Spleen (tissue), 11 donors: ENCODE results near the gene A4GALT. TPM values are rescaled to one million over a fixed set of nuclear protein-coding genes. Genes with fewer than 3 reads are reported as not detected.

Experiments used
- DNase-seq: peaks from one replicate; pipeline ENCODE4 v3.0.0-alpha.2; 2020
- H3K27ac ChIP-seq, 8 donors: fragments of 200-600 bp; sonication (generic) in 7 of 8; 1 replicate in 4 of 8; 2 replicates in 4 of 8; pipeline versions ENCODE4 v1.5.0 to v1.8.0; 2016 to 2021; ENCODE audit warnings: inconsistent platforms in 4 of 8, mild to moderate bottlenecking in 4 of 8, moderate library complexity in 1 of 8
- H3K27me3 ChIP-seq, 7 donors: fragments of 200-600 bp; sonication (generic) in 6 of 7; replicated peaks in 1 of 7; 1 replicate in 4 of 7; 2 replicates in 3 of 7; pipeline versions ENCODE4 v1.5.0 to v1.8.0; 2016 to 2021; ENCODE audit warnings: inconsistent platforms in 3 of 7, mild to moderate bottlenecking in 1 of 7
- H3K36me3 ChIP-seq, 6 donors: fragments of 200-600 bp; sonication (generic) in 5 of 6; 1 replicate in 4 of 6; 2 replicates in 2 of 6; pipeline versions ENCODE4 v1.5.0 to v1.8.0; 2016 to 2021; ENCODE audit warnings: inconsistent platforms in 2 of 6
- H3K4me1 ChIP-seq, 6 donors: fragments of 200-600 bp; sonication (generic) in 5 of 6; 1 replicate in 3 of 6; 2 replicates in 3 of 6; pipeline versions ENCODE4 v1.5.0 to v1.8.0; 2016 to 2021; ENCODE audit warnings: inconsistent platforms in 3 of 6
- H3K4me3 ChIP-seq, 8 donors: fragments of 200-600 bp; sonication (generic) in 7 of 8; 1 replicate in 4 of 8; 2 replicates in 4 of 8; pipeline versions ENCODE4 v1.5.0 to v1.8.0; 2016 to 2021; ENCODE audit warnings: inconsistent platforms in 4 of 8, mild to moderate bottlenecking in 4 of 8, moderate library complexity in 2 of 8
- H3K9me3 ChIP-seq, 8 donors: fragments of 200-600 bp; sonication (generic) in 7 of 8; 1 replicate in 4 of 8; 2 replicates in 4 of 8; pipeline versions ENCODE4 v1.5.0 to v1.8.0; 2016 to 2021; ENCODE audit warnings: inconsistent platforms in 4 of 8
- POLR2A ChIP-seq, 3 donors: fragments of 450-650 bp; IDR thresholded peaks; one replicate each; pipeline ENCODE4 v1.5.1; 2017; ENCODE audit warnings: antibody characterized with exemption in 3 of 3, mild to moderate bottlenecking in 1 of 3
- POLR2AphosphoS5 ChIP-seq, 3 donors: sonication (generic); formaldehyde crosslinking; IDR thresholded peaks; one replicate each; pipeline ENCODE4 v1.5.1; 2017; ENCODE audit warnings: antibody characterized with exemption in 3 of 3
- WGBS, 5 donors: extraction: QIAGEN DNeasy Blood & Tissue Kit in 3 of 5; methylation state at CpG; one replicate each; pipeline versions ENCODE4 v1.1.5 to v1.1.7; 2013 to 2018; 5-methylcytosine and 5-hydroxymethylcytosine counted together
- intact Hi-C: fragments of 100-400 bp; cut with DNase I; formaldehyde crosslinking; loops from one replicate; pipeline ENCODE4 v1.15.0; 2023; ENCODE audit warnings: low total_unique reads
- polyA plus RNA-seq, 3 donors: library from polyadenylated mRNA; stranded (reverse); fragments of 200-250 nt; gene quantifications; one replicate each; pipeline ENCODE4 v1.2.1, GENCODE V29; 2013
- total RNA-seq, 7 donors: library from RNA; depleted of rRNA in 3 of 7; stranded (reverse); fragments of >200 nt in 3 of 7; fragmentation: NEBNext Ultra II Directional in 4 of 7; extraction: Animal tissue kit (Norgen Biotek cat#: 25700) in 4 of 7; gene quantifications; one replicate each; pipeline versions ENCODE4 v1.1.0 to v1.2.1, GENCODE V29; 2016 to 2021
- TF ChIP-seq, protein P1 (sequence below), 11 experiments: fragments of 200-600 bp in 7 of 11; fragments of 450-650 bp in 4 of 11; sonication (generic) in 4 of 11; IDR thresholded peaks in 8 of 11; conservative IDR thresholded peaks in 3 of 11; 1 replicate in 7 of 11; 2 replicates in 4 of 11; pipeline versions ENCODE4 v1.4.0 to v1.8.0; 2016 to 2021; ENCODE audit warnings: antibody characterized with exemption in 11 of 11, inconsistent platforms in 4 of 11, mild to moderate bottlenecking in 1 of 11
- donor health status: healthy with polysubstance abuse.
- donor health status: DM: no; HTN: no; CAD: no; lungs with moderate emphysema.
- donor health status: DM: no; HTN: no; CAD: no.
- donor health status: Bipolar disorder and iron deficiency.
- donor health status: healthy.
- donor health status: DM: no; HTN: no; CAD: no.
- donor health status: DM: yes; HTN: yes; CAD: no.

Gene A4GALT
- total and polyA plus RNA-seq, 10 donors: 7.3 to 45.2 (median 20.8) TPM

- Histone ChIP-seq H3K36me3 (no peaks in the 10 kb centered on the region), H3K27me3 (no peaks in the 10 kb centered on the region), H3K9me3 (no peaks in the 10 kb centered on the region), H3K4me1 (peaks cover 0 to 41% (median 13%) of the 10 kb centered on the region in 6 donors), H3K27ac (no peak overlapping the region), H3K4me3 (no peak overlapping the region)
- TF ChIP-seq, protein P1, sequence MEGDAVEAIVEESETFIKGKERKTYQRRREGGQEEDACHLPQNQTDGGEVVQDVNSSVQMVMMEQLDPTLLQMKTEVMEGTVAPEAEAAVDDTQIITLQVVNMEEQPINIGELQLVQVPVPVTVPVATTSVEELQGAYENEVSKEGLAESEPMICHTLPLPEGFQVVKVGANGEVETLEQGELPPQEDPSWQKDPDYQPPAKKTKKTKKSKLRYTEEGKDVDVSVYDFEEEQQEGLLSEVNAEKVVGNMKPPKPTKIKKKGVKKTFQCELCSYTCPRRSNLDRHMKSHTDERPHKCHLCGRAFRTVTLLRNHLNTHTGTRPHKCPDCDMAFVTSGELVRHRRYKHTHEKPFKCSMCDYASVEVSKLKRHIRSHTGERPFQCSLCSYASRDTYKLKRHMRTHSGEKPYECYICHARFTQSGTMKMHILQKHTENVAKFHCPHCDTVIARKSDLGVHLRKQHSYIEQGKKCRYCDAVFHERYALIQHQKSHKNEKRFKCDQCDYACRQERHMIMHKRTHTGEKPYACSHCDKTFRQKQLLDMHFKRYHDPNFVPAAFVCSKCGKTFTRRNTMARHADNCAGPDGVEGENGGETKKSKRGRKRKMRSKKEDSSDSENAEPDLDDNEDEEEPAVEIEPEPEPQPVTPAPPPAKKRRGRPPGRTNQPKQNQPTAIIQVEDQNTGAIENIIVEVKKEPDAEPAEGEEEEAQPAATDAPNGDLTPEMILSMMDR (IDR thresholded peaks at IDR 0.05 in 8 of 11, conservative IDR thresholded peaks at IDR 0.05 in 3 of 11): no peak
- TF ChIP-seq POLR2AphosphoS5 (IDR thresholded peaks at IDR 0.05) (no peak), POLR2A (IDR thresholded peaks at IDR 0.05) (no peak)
- 77 to 89% (median 82%) methylated on average over 4 of the region's 4 CpGs for WGBS, 5 donors
- no peak for DNase-seq
- intact Hi-C loops: no loop called here
Observed at GRCh38 chr22:42653999-42654398, 66.7 kb downstream of the A4GALT start.

GRCh38 chr22:42651134-42651533 is 69.5 kb downstream of the A4GALT start:
- intact Hi-C loops: no loop called here
- Histone ChIP-seq H3K36me3 (peaks cover 0 to 4% (median 0%) of the 10 kb centered on the region in 6 donors), H3K27ac (no peak overlapping the region), H3K27me3 (no peaks in the 10 kb centered on the region), H3K4me1 (peaks cover 19 to 52% (median 35%) of the 10 kb centered on the region in 6 donors), H3K9me3 (no peaks in the 10 kb centered on the region), H3K4me3 (no peak overlapping the region)
- no peak for TF ChIP-seq POLR2AphosphoS5 (IDR thresholded peaks at IDR 0.05)
- TF ChIP-seq POLR2A (IDR thresholded peaks at IDR 0.05): no peak
- TF ChIP-seq, protein P1 (IDR thresholded peaks at IDR 0.05 in 8 of 11, conservative IDR thresholded peaks at IDR 0.05 in 3 of 11): no peak
- 78 to 92% (median 88%) methylated on average over 7 of the region's 7 CpGs for WGBS, 5 donors
- no peak for DNase-seq

- TF ChIP-seq POLR2A (IDR thresholded peaks at IDR 0.05): peak in 1 of 3 donors; percentile 32
- peak; percentile 71 to 84 (median 74) for TF ChIP-seq POLR2AphosphoS5 (IDR thresholded peaks at IDR 0.05)
- TF ChIP-seq, protein P1 (IDR thresholded peaks at IDR 0.05 in 8 of 11, conservative IDR thresholded peaks at IDR 0.05 in 3 of 11): no peak
- Histone ChIP-seq H3K4me1 (peaks cover 35 to 52% (median 46%) of the 10 kb centered on the region in 6 donors), H3K36me3 (peaks cover 0 to 13% (median 0%) of the 10 kb centered on the region in 6 donors), H3K4me3 (peak within 1 kb of the TSS; percentile 72 to 88 (median 82)), H3K27ac (peak within 1 kb of the TSS; percentile 82 to 96 (median 92)), H3K27me3 (no peaks in the 10 kb centered on the region), H3K9me3 (no peaks in the 10 kb centered on the region)
- DNase-seq: peak; percentile 94
- WGBS, 5 donors: 6 to 25% (median 11%) methylated on average over 34 to 81 of the region's 81 CpGs
- intact Hi-C loops: no loop called here
Observed at GRCh38 chr22:42649246-42650099, 71.2 kb downstream of the A4GALT start, which contains the start of gene CYB5R3. Gene CYB5R3 (minus strand): TSS chr22:42649392. CDS start chr22:42649315, 77 bp downstream.
